ENCODE results near the gene ABTB2.

Gene ABTB2

GRCh38 chr11:34174412-34175041, 183.3 kb downstream of the ABTB2 start:
- Histone ChIP-seq H3K27ac (ENCODE audit: low read length) (no peak overlapping the region), H3K79me2 (ENCODE audit: insufficient read depth, low read length) (no peaks in the 10 kb centered on the region), H3K36me3 (ENCODE audit: insufficient read depth, low read length) (no peaks in the 10 kb centered on the region), H3K4me3 (ENCODE audit: low read depth in 1 of 2, low read length in 2 of 2) (no peak overlapping the region), H3K9ac (ENCODE audit: low read depth, low read length) (no peak overlapping the region), H2AFZ (ENCODE audit: low read depth, low read length) (no peak overlapping the region), H3K9me3 (ENCODE audit: insufficient read depth, low read length, severe bottlenecking) (no peaks in the 10 kb centered on the region), H3K4me1 (ENCODE audit: insufficient read depth, low read length) (no peaks in the 10 kb centered on the region), H3K4me2 (ENCODE audit: insufficient read depth, low read length) (no peak overlapping the region), H3K27me3 (ENCODE audit: insufficient read depth, low read length, poor library complexity) (peaks cover 38% of the 10 kb centered on the region), H4K20me1 (ENCODE audit: insufficient read depth, low read length) (no peaks in the 10 kb centered on the region; the same call in 1 of the 2 replicates)
- DNase-seq (peak; percentile 66), ATAC-seq (ENCODE audit: insufficient read depth, low read depth) (peak; percentile 99)
- TF ChIP-seq EZH2 (IDR thresholded peaks at IDR 0.05; ENCODE audit: borderline replicate concordance, low read depth, low read length, severe bottlenecking) (no peak), CTCF (IDR thresholded peaks at IDR 0.05; ENCODE audit: borderline replicate concordance, extremely low read depth, low read length, poor library complexity, severe bottlenecking) (peak; percentile 73)

- TF ChIP-seq EZH2 (IDR thresholded peaks at IDR 0.05; ENCODE audit: borderline replicate concordance, low read depth, low read length, severe bottlenecking): no peak
- no peak for TF ChIP-seq CTCF (IDR thresholded peaks at IDR 0.05; ENCODE audit: borderline replicate concordance, extremely low read depth, low read length, poor library complexity, severe bottlenecking)
- no peak overlapping the region for H3K27ac ChIP-seq (ENCODE audit: low read length)
- no peaks in the 10 kb centered on the region for H3K79me2 ChIP-seq (ENCODE audit: insufficient read depth, low read length)
- no peaks in the 10 kb centered on the region for H3K36me3 ChIP-seq (ENCODE audit: insufficient read depth, low read length)
- DNase-seq (no peak), ATAC-seq (ENCODE audit: insufficient read depth, low read depth) (no peak)
- H2AFZ ChIP-seq (ENCODE audit: low read depth, low read length): no peak overlapping the region
- H3K9me3 ChIP-seq (ENCODE audit: insufficient read depth, low read length, severe bottlenecking): no peaks in the 10 kb centered on the region
- no peaks in the 10 kb centered on the region for H3K4me1 ChIP-seq (ENCODE audit: insufficient read depth, low read length)
- H4K20me1 ChIP-seq (ENCODE audit: insufficient read depth, low read length): no peaks in the 10 kb centered on the region; the same call in 1 of the 2 replicates
- H3K27me3 ChIP-seq (ENCODE audit: insufficient read depth, low read length, poor library complexity): peaks cover 35% of the 10 kb centered on the region
- no peak overlapping the region for H3K4me3 ChIP-seq (ENCODE audit: low read depth in 1 of 2, low read length in 2 of 2)
- no peak overlapping the region for H3K9ac ChIP-seq (ENCODE audit: low read depth, low read length)
- no peak overlapping the region for H3K4me2 ChIP-seq (ENCODE audit: insufficient read depth, low read length)
Observed at GRCh38 chr11:34173050-34173449, 184.8 kb downstream of the ABTB2 start.

GRCh38 chr11:34169686-34170085, 188.1 kb downstream of the ABTB2 start:
- H3K4me2 ChIP-seq (ENCODE audit: insufficient read depth, low read length): no peak overlapping the region
- H3K4me3 ChIP-seq (ENCODE audit: low read depth in 1 of 2, low read length in 2 of 2): no peak overlapping the region
- no peak overlapping the region for H2AFZ ChIP-seq (ENCODE audit: low read depth, low read length)
- no peaks in the 10 kb centered on the region for H3K4me1 ChIP-seq (ENCODE audit: insufficient read depth, low read length)
- H3K9me3 ChIP-seq (ENCODE audit: insufficient read depth, low read length, severe bottlenecking): no peaks in the 10 kb centered on the region
- H3K79me2 ChIP-seq (ENCODE audit: insufficient read depth, low read length): no peaks in the 10 kb centered on the region
- no peaks in the 10 kb centered on the region for H3K36me3 ChIP-seq (ENCODE audit: insufficient read depth, low read length)
- TF ChIP-seq CTCF (IDR thresholded peaks at IDR 0.05; ENCODE audit: borderline replicate concordance, extremely low read depth, low read length, poor library complexity, severe bottlenecking) (no peak), EZH2 (IDR thresholded peaks at IDR 0.05; ENCODE audit: borderline replicate concordance, low read depth, low read length, severe bottlenecking) (no peak)
- ATAC-seq (ENCODE audit: insufficient read depth, low read depth) (no peak), DNase-seq (no peak)
- H3K27me3 ChIP-seq (ENCODE audit: insufficient read depth, low read length, poor library complexity): peaks cover 22% of the 10 kb centered on the region
- no peak overlapping the region for H3K27ac ChIP-seq (ENCODE audit: low read length)
- no peaks in the 10 kb centered on the region; the same call in 1 of the 2 replicates for H4K20me1 ChIP-seq (ENCODE audit: insufficient read depth, low read length)
- no peak overlapping the region for H3K9ac ChIP-seq (ENCODE audit: low read depth, low read length)

All from DND-41 (cell line).